ENCODE results near the gene FHL2. TPM values are rescaled to one million over a fixed set of nuclear protein-coding genes. Genes with fewer than 3 reads are reported as not detected.

The FHL2 gene
- total and polyA plus RNA-seq, 2 experiments from 2014 or later = 17.9 to 18.8 TPM

DNA sequence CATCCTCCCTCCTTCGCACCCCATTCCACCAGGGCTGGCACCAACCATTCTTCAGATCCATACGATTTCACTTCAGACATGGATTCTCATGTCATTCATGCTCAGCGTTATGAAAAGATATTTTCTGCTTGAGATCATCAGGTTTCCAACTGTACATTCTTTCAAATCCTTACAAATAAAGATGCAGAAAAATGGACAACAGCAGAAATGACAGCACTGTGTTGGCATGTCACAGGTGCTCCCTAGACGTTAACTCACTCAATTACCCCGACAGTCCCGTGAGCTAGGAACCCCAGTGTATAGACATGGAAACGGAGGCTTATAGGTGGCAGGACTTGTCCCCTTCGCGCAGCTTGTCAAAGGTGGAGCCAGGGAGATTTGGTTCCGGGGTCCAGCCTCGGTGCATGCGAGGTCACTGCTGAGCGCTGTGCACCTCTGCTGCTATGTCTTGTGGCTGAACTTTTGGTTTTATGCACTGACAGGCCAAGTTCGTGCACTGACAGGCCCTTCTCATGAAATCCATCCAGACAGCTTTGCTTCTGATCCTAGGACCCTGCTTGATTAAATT, 17.7 kb downstream of the FHL2 start:
- no peak for DNase-seq (ENCODE audit: low spot score)
- H3K27ac ChIP-seq = peak overlapping the region; percentile 84
- H2AFZ ChIP-seq = no peak overlapping the region
- TF ChIP-seq, protein P1, sequence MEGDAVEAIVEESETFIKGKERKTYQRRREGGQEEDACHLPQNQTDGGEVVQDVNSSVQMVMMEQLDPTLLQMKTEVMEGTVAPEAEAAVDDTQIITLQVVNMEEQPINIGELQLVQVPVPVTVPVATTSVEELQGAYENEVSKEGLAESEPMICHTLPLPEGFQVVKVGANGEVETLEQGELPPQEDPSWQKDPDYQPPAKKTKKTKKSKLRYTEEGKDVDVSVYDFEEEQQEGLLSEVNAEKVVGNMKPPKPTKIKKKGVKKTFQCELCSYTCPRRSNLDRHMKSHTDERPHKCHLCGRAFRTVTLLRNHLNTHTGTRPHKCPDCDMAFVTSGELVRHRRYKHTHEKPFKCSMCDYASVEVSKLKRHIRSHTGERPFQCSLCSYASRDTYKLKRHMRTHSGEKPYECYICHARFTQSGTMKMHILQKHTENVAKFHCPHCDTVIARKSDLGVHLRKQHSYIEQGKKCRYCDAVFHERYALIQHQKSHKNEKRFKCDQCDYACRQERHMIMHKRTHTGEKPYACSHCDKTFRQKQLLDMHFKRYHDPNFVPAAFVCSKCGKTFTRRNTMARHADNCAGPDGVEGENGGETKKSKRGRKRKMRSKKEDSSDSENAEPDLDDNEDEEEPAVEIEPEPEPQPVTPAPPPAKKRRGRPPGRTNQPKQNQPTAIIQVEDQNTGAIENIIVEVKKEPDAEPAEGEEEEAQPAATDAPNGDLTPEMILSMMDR (IDR thresholded peaks at IDR 0.05; ENCODE audit: poor library complexity) = no peak
- no peak for TF ChIP-seq EZH2phosphoT487 (IDR thresholded peaks at IDR 0.05; ENCODE audit: low read depth, severe bottlenecking, unreplicated experiment)
- H3K4me2 ChIP-seq = no peak overlapping the region
- 85% methylated on average over 14 of the region's 14 CpGs for WGBS (ENCODE audit: low lambda C conversion rate, missing lambda C conversion rate)
- no peaks in the 10 kb centered on the region for H3K9me3 ChIP-seq (ENCODE audit: low read depth)
- H3K27me3 ChIP-seq = no peaks in the 10 kb centered on the region
- H4K20me1 ChIP-seq (ENCODE audit: insufficient read depth, poor library complexity, severe bottlenecking) = no peaks in the 10 kb centered on the region
- H3K9me2 ChIP-seq (replicated peaks; ENCODE audit: insufficient read depth) = no peaks in the 10 kb centered on the region
- H3K79me2 ChIP-seq = no peaks in the 10 kb centered on the region
- H3K36me3 ChIP-seq (replicated peaks; ENCODE audit: insufficient read depth, low read depth) = no peaks in the 10 kb centered on the region
- H3K4me3 ChIP-seq = no peak overlapping the region
- peaks cover 6% of the 10 kb centered on the region for H3K4me1 ChIP-seq (ENCODE audit: insufficient read depth)

DNA sequence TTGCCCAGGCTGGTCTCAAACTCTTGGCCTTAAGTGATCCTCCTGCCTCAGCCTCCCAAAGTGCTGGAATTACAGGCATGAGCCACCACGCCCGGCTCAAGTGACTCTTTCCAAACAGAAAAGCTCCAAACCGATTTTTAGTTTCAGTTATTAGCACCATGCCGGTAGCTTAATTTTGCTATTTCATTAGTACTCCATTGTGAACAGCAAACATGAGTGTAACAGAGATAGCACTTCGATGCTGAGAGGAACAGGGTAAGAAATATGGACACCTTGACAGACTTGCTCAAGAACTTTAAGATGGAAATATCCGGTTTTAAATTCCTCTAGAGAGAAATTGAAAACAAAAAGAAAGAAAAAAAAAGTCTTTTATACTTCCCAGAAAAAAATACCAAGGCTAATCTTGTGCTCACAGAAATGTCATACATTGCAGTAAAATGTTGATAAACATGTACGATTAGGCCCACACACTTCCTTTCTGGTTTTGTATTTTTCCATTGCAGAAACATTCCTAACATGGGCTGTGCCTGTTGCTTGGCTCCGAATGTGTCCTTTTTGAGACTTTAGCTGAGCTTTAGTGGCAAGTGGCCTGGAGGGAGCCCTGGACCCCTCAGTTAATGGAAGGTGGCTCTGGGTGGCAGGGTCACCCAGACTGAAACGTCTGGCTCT, 18.3 kb downstream of the FHL2 start:
- Histone ChIP-seq H3K9me3 (ENCODE audit: low read depth) (no peaks in the 10 kb centered on the region), H2AFZ (no peak overlapping the region), H3K9me2 (replicated peaks; ENCODE audit: insufficient read depth) (no peaks in the 10 kb centered on the region), H3K27me3 (no peaks in the 10 kb centered on the region), H3K4me1 (ENCODE audit: insufficient read depth) (peaks cover 5% of the 10 kb centered on the region), H3K36me3 (replicated peaks; ENCODE audit: insufficient read depth, low read depth) (no peaks in the 10 kb centered on the region), H3K4me3 (no peak overlapping the region), H3K79me2 (no peaks in the 10 kb centered on the region), H3K27ac (peak overlapping the region; percentile 84), H4K20me1 (ENCODE audit: insufficient read depth, poor library complexity, severe bottlenecking) (no peaks in the 10 kb centered on the region), H3K4me2 (no peak overlapping the region)
- no peak for TF ChIP-seq EZH2 (IDR thresholded peaks at IDR 0.05; ENCODE audit: borderline replicate concordance)
- no peak for TF ChIP-seq EZH2phosphoT487 (IDR thresholded peaks at IDR 0.05; ENCODE audit: low read depth, severe bottlenecking, unreplicated experiment)
- TF ChIP-seq, protein P1 (IDR thresholded peaks at IDR 0.05; ENCODE audit: poor library complexity) = no peak
- WGBS (ENCODE audit: low lambda C conversion rate, missing lambda C conversion rate) = 66% methylated on average over 9 of the region's 9 CpGs
- DNase-seq (ENCODE audit: low spot score) = no peak

- Histone ChIP-seq H3K79me2 (no peaks in the 10 kb centered on the region), H3K4me1 (ENCODE audit: insufficient read depth) (no peaks in the 10 kb centered on the region), H3K4me3 (no peak overlapping the region), H3K36me3 (replicated peaks; ENCODE audit: insufficient read depth, low read depth) (no peaks in the 10 kb centered on the region), H2AFZ (no peak overlapping the region), H3K9me3 (ENCODE audit: low read depth) (no peaks in the 10 kb centered on the region), H3K9me2 (replicated peaks; ENCODE audit: insufficient read depth) (no peaks in the 10 kb centered on the region), H4K20me1 (ENCODE audit: insufficient read depth, poor library complexity, severe bottlenecking) (no peaks in the 10 kb centered on the region), H3K4me2 (no peak overlapping the region), H3K27me3 (no peaks in the 10 kb centered on the region), H3K27ac (peak overlapping the region; percentile 84)
- TF ChIP-seq EZH2phosphoT487 (IDR thresholded peaks at IDR 0.05; ENCODE audit: low read depth, severe bottlenecking, unreplicated experiment) (no peak), EZH2 (IDR thresholded peaks at IDR 0.05; ENCODE audit: borderline replicate concordance) (no peak)
- TF ChIP-seq, protein P1 (IDR thresholded peaks at IDR 0.05; ENCODE audit: poor library complexity) = no peak
- WGBS (ENCODE audit: low lambda C conversion rate, missing lambda C conversion rate) = 96% methylated on average over 7 of the region's 7 CpGs
- no peak for DNase-seq (ENCODE audit: low spot score)
Observed at GRCh38 chr2:105379741-105380186, 19.1 kb downstream of the FHL2 start.

Measured in hepatocyte (in vitro differentiated cells).